Mucosa of stomach (tissue), 1 donor: Measurements from ENCODE around the gene TEX11.

ENCODE experiments used
- H3K27me3 ChIP-seq: one replicate; pipeline ENCODE4 v1.7.0; 2013; ENCODE audit warnings: mild to moderate bottlenecking, low read length; ENCODE audit not compliant: control insufficient read depth, insufficient read depth
- H3K36me3 ChIP-seq: one replicate; pipeline ENCODE4 v1.7.0; 2013; ENCODE audit warnings: low read length; ENCODE audit not compliant: control insufficient read depth, insufficient read depth
- H3K4me1 ChIP-seq: one replicate; pipeline ENCODE4 v1.7.0; 2013; ENCODE audit warnings: mild to moderate bottlenecking, low read length; ENCODE audit not compliant: control insufficient read depth, insufficient read depth
- H3K4me3 ChIP-seq: one replicate; pipeline ENCODE4 v1.7.0; 2013; ENCODE audit warnings: low read length
- H3K9ac ChIP-seq: one replicate; pipeline ENCODE4 v1.7.0; 2013; ENCODE audit warnings: mild to moderate bottlenecking, low read length, moderate library complexity
- H3K9me3 ChIP-seq: one replicate; pipeline ENCODE4 v1.7.0; 2013; ENCODE audit warnings: mild to moderate bottlenecking, low read length, moderate library complexity; ENCODE audit not compliant: control insufficient read depth
- donor health status: Pancreatic carcinoma.

Gene TEX11

GRCh38 chrX:70480660-70481018 lies 427.9 kb downstream of the TEX11 start:
- Histone ChIP-seq H3K36me3 (no peaks in the 10 kb centered on the region), H3K27me3 (no peaks in the 10 kb centered on the region), H3K4me1 (peaks cover 54% of the 10 kb centered on the region), H3K4me3 (no peak overlapping the region), H3K9me3 (no peaks in the 10 kb centered on the region), H3K9ac (peak overlapping the region; percentile 2)

- Histone ChIP-seq H3K27me3 (no peaks in the 10 kb centered on the region), H3K9ac (peak overlapping the region; percentile 15), H3K4me3 (no peak overlapping the region), H3K4me1 (peaks cover 54% of the 10 kb centered on the region), H3K9me3 (no peaks in the 10 kb centered on the region), H3K36me3 (no peaks in the 10 kb centered on the region)
These were observed 428.4 kb downstream of the TEX11 start for GRCh38 chrX:70479922-70480659.

GRCh38 chrX:70479247-70479921 lies 429.1 kb downstream of the TEX11 start:
- no peaks in the 10 kb centered on the region for H3K27me3 ChIP-seq
- no peak overlapping the region for H3K4me3 ChIP-seq
- peak overlapping the region; percentile 15 for H3K9ac ChIP-seq
- peaks cover 51% of the 10 kb centered on the region for H3K4me1 ChIP-seq
- H3K36me3 ChIP-seq = no peaks in the 10 kb centered on the region
- no peaks in the 10 kb centered on the region for H3K9me3 ChIP-seq
